ENCODE measurements around the gene POMT1. TPM values are rescaled to one million over a fixed set of nuclear protein-coding genes. Genes with fewer than 3 reads are reported as not detected.
A peak's percentile ranks its signal among the peaks of the same experiment; 100 is the strongest.
"Not testable (repeated sequence)": the region's sequence is repeated elsewhere in the genome, so short reads cannot be mapped to it uniquely, and the experiment has no call there.

The POMT1 gene
- total RNA-seq: 10 to 100 TPM; 41.5 to 53.7 TPM

GRCh38 chr9:131502781-131503625 lies at the start of gene POMT1:
Gene POMT1, plus strand, starts transcription at chr9:131502918. Its CDS starts 1,301 bp downstream, at chr9:131504219.
- Mint-ChIP-seq H3K4me3 (peak within 1 kb of the TSS; percentile 87), H3K27ac (peak within 1 kb of the TSS; percentile 84), H3K9me3 (ENCODE audit: low read depth) (no peaks in the 10 kb centered on the region), H3K4me1 (peaks cover 62% of the 10 kb centered on the region), H3K27me3 (no peaks in the 10 kb centered on the region), H3K36me3 (peaks cover 25% of the 10 kb centered on the region)
- ATAC-seq (peak; percentile 73), DNase-seq (peak; percentile 91)
- CTCF ChIA-PET: interaction anchor here (0.6 to 2.4 kb wide), 16 partner anchors 9 to 817 kb away, joined by 3 to 10 read pairs (median 4); no protein-coding TSS in a partner anchor

GRCh38 chr9:131454028-131454427 lies 48.7 kb upstream of the POMT1 start:
- Mint-ChIP-seq H3K27ac (peak overlapping the region; percentile 73), H3K36me3 (peaks cover 73% of the 10 kb centered on the region), H3K4me1 (peaks cover 45% of the 10 kb centered on the region), H3K4me3 (no peak overlapping the region), H3K27me3 (no peaks in the 10 kb centered on the region), H3K9me3 (ENCODE audit: low read depth) (no peaks in the 10 kb centered on the region)
- ATAC-seq: no peak
- CTCF ChIA-PET: no interaction called here
- no peak for DNase-seq

GRCh38 chr9:131455655-131456054 lies 47.1 kb upstream of the POMT1 start:
- not testable (repeated sequence) for DNase-seq; H3K27me3 Mint-ChIP-seq; H3K9me3 Mint-ChIP-seq (ENCODE audit: low read depth); ATAC-seq; H3K27ac Mint-ChIP-seq; H3K4me3 Mint-ChIP-seq
- Mint-ChIP-seq H3K36me3 (peaks cover 69% of the 10 kb centered on the region), H3K4me1 (peaks cover 49% of the 10 kb centered on the region)
- CTCF ChIA-PET: interaction anchor here (0.8 to 1.6 kb wide), 2 partner anchors 32 to 44 kb away, joined by 3 read pairs; no protein-coding TSS in a partner anchor

- peak overlapping the region; percentile 61 for H3K27ac Mint-ChIP-seq
- H3K27me3 Mint-ChIP-seq: no peaks in the 10 kb centered on the region
- no peak overlapping the region for H3K4me3 Mint-ChIP-seq
- H3K4me1 Mint-ChIP-seq: peaks cover 36% of the 10 kb centered on the region
- no peaks in the 10 kb centered on the region for H3K9me3 Mint-ChIP-seq (ENCODE audit: low read depth)
- DNase-seq (no peak), ATAC-seq (no peak)
- CTCF ChIA-PET: interaction anchor here (1.3 kb wide), 1 partner anchor 108 kb away, joined by 4 read pairs; no protein-coding TSS in a partner anchor
- peaks cover 63% of the 10 kb centered on the region for H3K36me3 Mint-ChIP-seq
Observed at GRCh38 chr9:131457746-131458145, 45.0 kb upstream of the POMT1 start.

GRCh38 chr9:131459056-131459455 lies 43.7 kb upstream of the POMT1 start:
- no peaks in the 10 kb centered on the region for H3K9me3 Mint-ChIP-seq (ENCODE audit: low read depth)
- no peaks in the 10 kb centered on the region for H3K27me3 Mint-ChIP-seq
- H3K36me3 Mint-ChIP-seq: peaks cover 55% of the 10 kb centered on the region
- H3K27ac Mint-ChIP-seq: peak overlapping the region; percentile 8
- DNase-seq (no peak), ATAC-seq (no peak)
- H3K4me3 Mint-ChIP-seq: no peak overlapping the region
- peaks cover 30% of the 10 kb centered on the region for H3K4me1 Mint-ChIP-seq
- CTCF ChIA-PET: interaction anchor here (1.3 to 1.7 kb wide), 2 partner anchors 20 to 109 kb away, joined by 4 to 6 read pairs; no protein-coding TSS in a partner anchor

- Mint-ChIP-seq H3K36me3 (peaks cover 54% of the 10 kb centered on the region), H3K27me3 (no peaks in the 10 kb centered on the region), H3K4me1 (peaks cover 17% of the 10 kb centered on the region), H3K9me3 (ENCODE audit: low read depth) (no peaks in the 10 kb centered on the region), H3K27ac (peak overlapping the region; percentile 35), H3K4me3 (no peak overlapping the region)
- CTCF ChIA-PET: interaction anchor here (1.1 kb wide), 1 partner anchor 10 kb away, joined by 3 read pairs; no protein-coding TSS in a partner anchor
- ATAC-seq (no peak), DNase-seq (no peak)
Observed at GRCh38 chr9:131461166-131461565, 41.6 kb upstream of the POMT1 start.

- peaks cover 56% of the 10 kb centered on the region for H3K36me3 Mint-ChIP-seq
- H3K9me3 Mint-ChIP-seq (ENCODE audit: low read depth): no peaks in the 10 kb centered on the region
- peaks cover 8% of the 10 kb centered on the region for H3K4me1 Mint-ChIP-seq
- no peak overlapping the region for H3K4me3 Mint-ChIP-seq
- no peaks in the 10 kb centered on the region for H3K27me3 Mint-ChIP-seq
- CTCF ChIA-PET: interaction anchor here (0.7 to 1.5 kb wide), 3 partner anchors 13 to 114 kb away, joined by 3 to 4 read pairs (median 4); no protein-coding TSS in a partner anchor
- no peak for DNase-seq
- H3K27ac Mint-ChIP-seq: no peak overlapping the region
- no peak for ATAC-seq
Observed at GRCh38 chr9:131464354-131465000, 38.2 kb upstream of the POMT1 start.

- no peak overlapping the region for H3K4me3 Mint-ChIP-seq
- no peaks in the 10 kb centered on the region for H3K27me3 Mint-ChIP-seq
- H3K36me3 Mint-ChIP-seq: peaks cover 58% of the 10 kb centered on the region
- no peak for ATAC-seq
- H3K4me1 Mint-ChIP-seq: peaks cover 2% of the 10 kb centered on the region
- CTCF ChIA-PET: interaction anchor here (0.5 kb wide), 1 partner anchor 103 kb away, joined by 4 read pairs; no protein-coding TSS in a partner anchor
- H3K27ac Mint-ChIP-seq: no peak overlapping the region
- no peak for DNase-seq
- no peaks in the 10 kb centered on the region for H3K9me3 Mint-ChIP-seq (ENCODE audit: low read depth)
Observed at GRCh38 chr9:131465401-131465800, 37.3 kb upstream of the POMT1 start.

GRCh38 chr9:131467214-131467935 lies 35.3 kb upstream of the POMT1 start:
- ATAC-seq (no peak), DNase-seq (no peak)
- Mint-ChIP-seq H3K4me3 (no peak overlapping the region), H3K27me3 (no peaks in the 10 kb centered on the region), H3K27ac (no peak overlapping the region), H3K36me3 (peaks cover 60% of the 10 kb centered on the region), H3K9me3 (ENCODE audit: low read depth) (no peaks in the 10 kb centered on the region), H3K4me1 (no peaks in the 10 kb centered on the region)
- CTCF ChIA-PET: interaction anchor here (2.1 kb wide), 1 partner anchor 10 kb away, joined by 4 read pairs; no protein-coding TSS in a partner anchor

- Mint-ChIP-seq H3K27me3 (no peaks in the 10 kb centered on the region), H3K4me3 (no peak overlapping the region), H3K9me3 (ENCODE audit: low read depth) (no peaks in the 10 kb centered on the region), H3K27ac (no peak overlapping the region), H3K36me3 (peaks cover 61% of the 10 kb centered on the region), H3K4me1 (no peaks in the 10 kb centered on the region)
- CTCF ChIA-PET: interaction anchor here (0.6 to 2.1 kb wide), 2 partner anchors 10 to 142 kb away, joined by 3 to 4 read pairs; no protein-coding TSS in a partner anchor
- DNase-seq: no peak
- ATAC-seq: no peak
Observed at GRCh38 chr9:131468031-131468430, 34.7 kb upstream of the POMT1 start.

GRCh38 chr9:131469356-131469755 lies 33.4 kb upstream of the POMT1 start:
- no peak for ATAC-seq
- Mint-ChIP-seq H3K4me1 (no peaks in the 10 kb centered on the region), H3K9me3 (ENCODE audit: low read depth) (no peaks in the 10 kb centered on the region), H3K27me3 (no peaks in the 10 kb centered on the region), H3K27ac (no peak overlapping the region), H3K36me3 (peaks cover 65% of the 10 kb centered on the region), H3K4me3 (no peak overlapping the region)
- DNase-seq: no peak
- CTCF ChIA-PET: no interaction called here

GRCh38 chr9:131469951-131470350 lies 32.8 kb upstream of the POMT1 start:
- CTCF ChIA-PET: no interaction called here
- Mint-ChIP-seq H3K27ac (no peak overlapping the region), H3K27me3 (no peaks in the 10 kb centered on the region), H3K4me1 (no peaks in the 10 kb centered on the region), H3K4me3 (no peak overlapping the region), H3K9me3 (ENCODE audit: low read depth) (no peaks in the 10 kb centered on the region), H3K36me3 (peaks cover 64% of the 10 kb centered on the region)
- no peak for DNase-seq
- no peak for ATAC-seq

GRCh38 chr9:131470581-131470991 lies 32.1 kb upstream of the POMT1 start:
- no peak for ATAC-seq
- no peak overlapping the region for H3K27ac Mint-ChIP-seq
- CTCF ChIA-PET: no interaction called here

More at GRCh38 chr9:131470581-131470991, 32.1 kb upstream of the POMT1 start:
- Mint-ChIP-seq H3K9me3 (ENCODE audit: low read depth) (no peaks in the 10 kb centered on the region), H3K36me3 (peaks cover 59% of the 10 kb centered on the region), H3K27me3 (no peaks in the 10 kb centered on the region), H3K4me3 (no peak overlapping the region), H3K4me1 (no peaks in the 10 kb centered on the region)
- DNase-seq: no peak
